Activated naive CD8-positive, alpha-beta T cell (primary cell): ENCODE results near the gene FAM184A.

Experiments
- H3K27ac Mint-ChIP-seq: one replicate; pipeline ENCODE4 v1.8.0; 2021; ENCODE audit warnings: mixed read lengths
- H3K27me3 Mint-ChIP-seq: one replicate; pipeline ENCODE4 v1.8.0; 2021; ENCODE audit warnings: mixed read lengths
- H3K36me3 Mint-ChIP-seq: one replicate; pipeline ENCODE4 v1.8.0; 2021; ENCODE audit warnings: mixed read lengths
- H3K4me1 Mint-ChIP-seq: one replicate; pipeline ENCODE4 v1.8.0; 2021; ENCODE audit warnings: low read depth, mixed read lengths
- H3K4me3 Mint-ChIP-seq: one replicate; pipeline ENCODE4 v1.8.0; 2021; ENCODE audit warnings: mild to moderate bottlenecking, mixed read lengths
- H3K9me3 Mint-ChIP-seq: one replicate; pipeline ENCODE4 v1.8.0; 2021; ENCODE audit warnings: low read depth, mixed read lengths

FAM184A gene

GRCh38 chr6:118992186-118992795, 86.2 kb downstream of the FAM184A start:
- H3K27ac Mint-ChIP-seq, result no peak overlapping the region
- H3K9me3 Mint-ChIP-seq, result no peaks in the 10 kb centered on the region
- H3K4me3 Mint-ChIP-seq, result no peak overlapping the region
- no peaks in the 10 kb centered on the region for H3K27me3 Mint-ChIP-seq
- H3K4me1 Mint-ChIP-seq, result no peaks in the 10 kb centered on the region
- peaks cover 4% of the 10 kb centered on the region for H3K36me3 Mint-ChIP-seq

GRCh38 chr6:118986312-118986711, 92.2 kb downstream of the FAM184A start:
- Mint-ChIP-seq H3K36me3 (peaks cover under 1% of the 10 kb centered on the region), H3K27me3 (no peaks in the 10 kb centered on the region), H3K4me3 (no peak overlapping the region), H3K27ac (no peak overlapping the region), H3K4me1 (no peaks in the 10 kb centered on the region), H3K9me3 (no peaks in the 10 kb centered on the region)

GRCh38 chr6:118985123-118985830, 93.2 kb downstream of the FAM184A start:
- Mint-ChIP-seq H3K4me1 (no peaks in the 10 kb centered on the region), H3K9me3 (no peaks in the 10 kb centered on the region), H3K36me3 (no peaks in the 10 kb centered on the region), H3K27ac (no peak overlapping the region), H3K4me3 (no peak overlapping the region), H3K27me3 (no peaks in the 10 kb centered on the region)

DNA sequence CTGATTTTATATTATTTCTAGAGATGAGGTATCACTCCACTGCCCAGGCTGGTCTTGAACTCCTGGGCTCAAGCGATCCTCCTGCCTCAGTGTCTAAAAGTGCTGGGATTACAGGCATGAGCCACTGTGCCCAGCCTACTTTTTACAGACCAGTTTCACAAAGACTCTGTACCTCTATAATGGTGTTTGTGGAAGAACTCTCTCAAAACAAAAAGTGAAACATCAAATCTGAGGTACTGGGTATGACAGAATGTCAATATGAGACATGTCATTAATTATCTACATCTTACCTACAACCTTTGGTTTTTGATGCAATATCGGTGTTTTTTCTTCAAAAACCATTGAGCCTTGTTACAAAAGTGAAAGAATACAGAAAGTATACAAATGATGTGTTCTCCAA, 94.1 kb downstream of the FAM184A start:
- no peaks in the 10 kb centered on the region for H3K27me3 Mint-ChIP-seq
- no peaks in the 10 kb centered on the region for H3K9me3 Mint-ChIP-seq
- H3K27ac Mint-ChIP-seq, result no peak overlapping the region
- peaks cover 2% of the 10 kb centered on the region for H3K36me3 Mint-ChIP-seq
- H3K4me1 Mint-ChIP-seq, result no peaks in the 10 kb centered on the region
- H3K4me3 Mint-ChIP-seq, result no peak overlapping the region

- H3K9me3 Mint-ChIP-seq, result no peaks in the 10 kb centered on the region
- no peaks in the 10 kb centered on the region for H3K27me3 Mint-ChIP-seq
- H3K36me3 Mint-ChIP-seq, result peaks cover 5% of the 10 kb centered on the region
- H3K4me1 Mint-ChIP-seq, result no peaks in the 10 kb centered on the region
- no peak overlapping the region for H3K27ac Mint-ChIP-seq
- H3K4me3 Mint-ChIP-seq, result no peak overlapping the region
These were observed 95.9 kb downstream of the FAM184A start for GRCh38 chr6:118982575-118982911.

DNA sequence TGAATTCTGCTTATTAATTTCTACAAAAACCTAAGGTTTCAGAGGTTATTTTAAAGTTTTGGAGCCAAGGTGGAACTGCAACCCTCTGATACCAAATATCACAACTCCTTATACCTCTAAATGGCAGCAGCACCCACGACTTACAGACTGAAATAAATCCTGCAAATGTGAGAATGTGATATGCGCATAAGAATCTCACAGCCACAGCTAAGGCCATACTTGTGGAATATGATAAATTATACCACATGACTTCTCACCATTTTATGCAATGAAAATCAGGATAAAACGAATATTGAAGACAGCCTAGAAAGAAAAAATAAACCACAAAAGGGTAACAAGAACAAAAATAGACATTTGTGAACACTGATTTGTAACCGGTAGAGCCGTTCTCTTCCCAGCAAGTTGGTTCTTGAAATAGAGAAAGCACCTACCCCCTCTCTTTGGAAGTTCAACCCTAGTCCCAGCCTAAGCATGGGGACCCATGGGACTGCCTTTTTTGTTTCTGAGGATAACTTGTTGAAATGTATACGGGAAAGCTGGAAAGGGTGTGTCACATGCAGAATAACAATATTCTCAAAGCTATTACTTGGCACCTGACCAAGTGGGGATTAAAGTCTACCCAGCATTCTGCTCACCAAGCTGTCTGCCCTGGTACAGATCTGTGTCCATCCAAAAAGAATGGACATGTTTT, 96.4 kb downstream of the FAM184A start:
- Mint-ChIP-seq H3K36me3 (peaks cover 5% of the 10 kb centered on the region), H3K4me1 (no peaks in the 10 kb centered on the region), H3K27ac (no peak overlapping the region), H3K27me3 (no peaks in the 10 kb centered on the region), H3K4me3 (no peak overlapping the region), H3K9me3 (no peaks in the 10 kb centered on the region)

DNA sequence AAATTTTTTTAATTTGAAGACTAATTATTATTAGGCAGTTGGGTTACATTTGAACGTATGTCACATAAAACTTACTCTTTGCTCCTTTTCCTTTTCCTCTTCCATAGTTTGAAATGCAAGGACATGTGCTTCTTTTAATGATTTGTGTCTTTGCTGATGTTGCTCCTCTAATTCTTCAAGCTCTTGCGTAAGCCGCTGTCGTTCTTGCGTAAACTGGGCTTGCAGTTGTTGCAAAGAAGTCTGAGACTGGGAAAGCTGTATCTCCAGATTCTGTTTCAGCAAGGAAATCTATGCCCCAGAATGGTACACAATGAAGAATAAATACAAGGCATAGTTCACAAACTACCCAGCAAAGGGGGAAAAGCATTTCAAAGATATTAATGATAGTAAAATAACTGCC, 98.4 kb downstream of the FAM184A start:
- Mint-ChIP-seq H3K4me3 (no peak overlapping the region), H3K27me3 (no peaks in the 10 kb centered on the region), H3K4me1 (no peaks in the 10 kb centered on the region), H3K27ac (no peak overlapping the region), H3K36me3 (peaks cover 11% of the 10 kb centered on the region), H3K9me3 (no peaks in the 10 kb centered on the region)

GRCh38 chr6:118974790-118975189, 103.7 kb downstream of the FAM184A start:
- no peaks in the 10 kb centered on the region for H3K4me1 Mint-ChIP-seq
- no peaks in the 10 kb centered on the region for H3K9me3 Mint-ChIP-seq
- H3K27ac Mint-ChIP-seq, result no peak overlapping the region
- H3K4me3 Mint-ChIP-seq, result no peak overlapping the region
- H3K36me3 Mint-ChIP-seq, result peaks cover 11% of the 10 kb centered on the region
- H3K27me3 Mint-ChIP-seq, result no peaks in the 10 kb centered on the region

GRCh38 chr6:118971682-118972081, 106.8 kb downstream of the FAM184A start:
- no peaks in the 10 kb centered on the region for H3K9me3 Mint-ChIP-seq
- no peak overlapping the region for H3K27ac Mint-ChIP-seq
- H3K36me3 Mint-ChIP-seq, result peaks cover 4% of the 10 kb centered on the region
- H3K4me3 Mint-ChIP-seq, result no peak overlapping the region
- no peaks in the 10 kb centered on the region for H3K4me1 Mint-ChIP-seq
- no peaks in the 10 kb centered on the region for H3K27me3 Mint-ChIP-seq

- Mint-ChIP-seq H3K4me1 (no peaks in the 10 kb centered on the region), H3K27me3 (no peaks in the 10 kb centered on the region), H3K9me3 (no peaks in the 10 kb centered on the region), H3K27ac (no peak overlapping the region), H3K4me3 (no peak overlapping the region), H3K36me3 (peaks cover 3% of the 10 kb centered on the region)
These were observed 107.6 kb downstream of the FAM184A start for GRCh38 chr6:118970866-118971265.

DNA sequence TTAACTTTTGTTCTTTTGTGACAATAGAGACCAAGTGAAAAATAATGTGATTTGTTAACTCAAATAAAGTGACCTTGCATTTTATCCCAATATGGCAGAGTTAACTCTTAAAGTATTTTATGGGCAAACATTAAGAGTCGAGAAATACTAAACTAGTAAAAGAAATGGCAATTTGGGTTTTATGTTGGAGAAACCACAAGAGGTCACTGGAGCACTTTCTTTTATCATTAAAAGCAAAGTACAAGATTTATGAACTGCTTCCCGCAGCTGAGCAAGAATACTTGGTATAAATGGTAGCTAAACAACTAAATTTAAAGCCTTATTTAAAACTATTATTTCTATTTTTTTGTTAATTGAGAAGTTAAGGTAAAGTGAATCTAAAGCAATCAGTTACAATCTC, 110.0 kb downstream of the FAM184A start:
- Mint-ChIP-seq H3K36me3 (no peaks in the 10 kb centered on the region), H3K4me1 (no peaks in the 10 kb centered on the region), H3K27me3 (no peaks in the 10 kb centered on the region), H3K27ac (no peak overlapping the region), H3K9me3 (no peaks in the 10 kb centered on the region), H3K4me3 (no peak overlapping the region)

DNA sequence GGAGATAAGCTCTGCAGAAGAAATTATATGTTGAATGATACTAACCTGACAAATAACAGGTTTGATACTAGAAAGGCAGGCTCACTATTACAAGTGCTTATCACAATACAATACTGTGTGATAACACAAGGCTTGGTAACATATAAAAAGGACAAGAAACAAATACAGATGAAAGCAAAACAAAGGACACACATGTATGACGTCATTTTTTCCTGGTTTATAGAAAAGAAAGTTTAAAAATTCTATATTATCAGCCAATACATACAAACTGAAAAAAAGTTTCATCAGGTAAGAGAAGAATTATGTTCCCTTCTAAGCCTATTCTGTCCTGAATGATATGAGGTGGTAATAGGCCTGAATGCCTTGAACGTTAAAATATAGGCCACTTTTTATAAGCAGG, 111.2 kb downstream of the FAM184A start:
- Mint-ChIP-seq H3K4me1 (no peaks in the 10 kb centered on the region), H3K27me3 (no peaks in the 10 kb centered on the region)

DNA sequence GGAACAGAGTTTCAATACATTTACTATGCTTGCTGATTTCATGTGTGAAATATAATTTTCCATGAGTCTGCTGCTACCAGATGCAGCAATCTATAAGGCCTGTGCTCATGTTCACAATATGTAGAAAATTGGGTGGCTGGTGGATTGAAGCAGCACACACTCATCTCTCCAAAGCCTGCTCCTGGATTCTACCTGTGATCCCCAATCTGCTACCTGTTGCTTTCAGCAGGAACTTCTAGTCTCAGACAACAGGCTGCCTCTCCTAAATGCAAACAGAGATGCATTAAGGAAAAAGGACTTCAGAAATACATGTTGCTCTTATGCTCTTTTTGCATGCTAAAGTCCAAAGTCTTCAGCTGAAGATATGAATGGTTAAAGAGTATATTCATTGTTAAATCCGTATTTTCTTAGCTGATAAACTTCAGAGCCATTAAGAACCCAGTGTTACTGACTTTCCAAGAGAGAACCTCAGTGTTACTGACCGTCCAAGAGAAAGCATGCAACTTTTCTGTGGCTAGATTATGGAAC, 112.6 kb downstream of the FAM184A start:
- Mint-ChIP-seq H3K4me1 (no peaks in the 10 kb centered on the region), H3K27me3 (no peaks in the 10 kb centered on the region), H3K36me3 (no peaks in the 10 kb centered on the region), H3K4me3 (no peak overlapping the region), H3K27ac (no peak overlapping the region), H3K9me3 (no peaks in the 10 kb centered on the region)

More for the DNA sequence above, 111.2 kb downstream of the FAM184A start:
- H3K9me3 Mint-ChIP-seq, result no peaks in the 10 kb centered on the region
- no peak overlapping the region for H3K4me3 Mint-ChIP-seq
- no peaks in the 10 kb centered on the region for H3K36me3 Mint-ChIP-seq
- no peak overlapping the region for H3K27ac Mint-ChIP-seq

- Mint-ChIP-seq H3K27me3 (no peaks in the 10 kb centered on the region), H3K9me3 (no peaks in the 10 kb centered on the region), H3K36me3 (no peaks in the 10 kb centered on the region), H3K4me1 (no peaks in the 10 kb centered on the region), H3K27ac (no peak overlapping the region), H3K4me3 (no peak overlapping the region)
These were observed 113.1 kb downstream of the FAM184A start for GRCh38 chr6:118965371-118965770.

DNA sequence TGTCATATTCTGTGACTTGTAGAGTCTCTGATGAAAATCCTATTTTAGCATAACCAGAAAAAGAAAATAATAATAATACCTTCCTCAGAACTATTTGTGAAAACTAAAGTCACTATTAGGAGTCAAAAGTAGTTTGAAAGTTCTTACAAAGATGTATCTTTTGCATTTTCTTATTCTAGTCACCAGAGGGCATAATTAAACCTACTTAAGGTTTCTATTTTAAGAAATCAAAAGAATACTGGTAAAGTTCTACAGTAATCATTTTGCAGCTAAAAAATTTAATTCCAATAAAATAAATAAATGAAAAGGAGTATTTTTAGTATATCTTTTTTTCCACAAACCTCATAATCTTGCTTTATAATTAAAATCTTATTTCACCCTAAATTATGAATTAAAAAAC, 115.5 kb downstream of the FAM184A start:
- no peak overlapping the region for H3K4me3 Mint-ChIP-seq
- H3K27ac Mint-ChIP-seq, result no peak overlapping the region
- no peaks in the 10 kb centered on the region for H3K9me3 Mint-ChIP-seq
- H3K4me1 Mint-ChIP-seq, result peaks cover 7% of the 10 kb centered on the region
- H3K27me3 Mint-ChIP-seq, result no peaks in the 10 kb centered on the region
- no peaks in the 10 kb centered on the region for H3K36me3 Mint-ChIP-seq
